ENCODE data around the gene GSTM1. TPM values are rescaled to one million over a fixed set of nuclear protein-coding genes. Genes with fewer than 3 reads are reported as not detected.

GSTM1 gene
- total and polyA plus RNA-seq, 2 donors (not counting 1 experiment from before 2014, with no cell fraction given): 38.0 TPM; not detected in 1

GRCh38 chr1:109725510-109725909 is 37.9 kb downstream of the GSTM1 start:
- Histone ChIP-seq H3K9me3 (ENCODE audit: control insufficient read depth, insufficient read depth, low read depth, low read length) (no peaks in the 10 kb centered on the region), H3K79me2 (ENCODE audit: control insufficient read depth, insufficient read depth, low read length) (no peaks in the 10 kb centered on the region), H3K36me3 (ENCODE audit: control insufficient read depth, insufficient read depth, low read length) (no peaks in the 10 kb centered on the region), H3K9ac (ENCODE audit: insufficient read depth, low read length) (no peak overlapping the region), H3K27me3 (ENCODE audit: control insufficient read depth, insufficient read depth, low read length) (peaks cover 3% of the 10 kb centered on the region), H2AFZ (ENCODE audit: low read length) (no peak overlapping the region), H4K20me1 (ENCODE audit: control insufficient read depth, extremely low read depth, insufficient read depth, low read length) (no peaks in the 10 kb centered on the region), H3K4me2 (ENCODE audit: extremely low read depth, insufficient read depth, low read length) (no peak overlapping the region), H3K4me1 (ENCODE audit: control insufficient read depth, extremely low read depth, insufficient read depth, low read length) (no peaks in the 10 kb centered on the region), H3K27ac (ENCODE audit: insufficient read depth, low read length) (no peak overlapping the region), H3K4me3 (replicated peaks in 1 of 4; ENCODE audit: control extremely low read depth in 1 of 4, insufficient read depth in 1 of 4, low read depth in 3 of 4, low read length in 4 of 4) (no peak overlapping the region)
- DNase-seq (ENCODE audit: low read depth in 2 of 2): no peak
- no peak for TF ChIP-seq CTCF (conservative IDR thresholded peaks at IDR 0.05 in 1 of 2, IDR thresholded peaks at IDR 0.05 in 1 of 2; ENCODE audit: low read depth in 1 of 2, low read length in 2 of 2)
- no peak for TF ChIP-seq EZH2 (IDR thresholded peaks at IDR 0.05; ENCODE audit: low read length, missing control alignments)

GRCh38 chr1:109726007-109726406 is 38.4 kb downstream of the GSTM1 start:
- TF ChIP-seq EZH2 (IDR thresholded peaks at IDR 0.05; ENCODE audit: low read length, missing control alignments) (no peak), CTCF (conservative IDR thresholded peaks at IDR 0.05 in 1 of 2, IDR thresholded peaks at IDR 0.05 in 1 of 2; ENCODE audit: low read depth in 1 of 2, low read length in 2 of 2) (no peak)
- Histone ChIP-seq H3K9ac (ENCODE audit: insufficient read depth, low read length) (no peak overlapping the region), H2AFZ (ENCODE audit: low read length) (no peak overlapping the region), H3K79me2 (ENCODE audit: control insufficient read depth, insufficient read depth, low read length) (no peaks in the 10 kb centered on the region), H3K27ac (ENCODE audit: insufficient read depth, low read length) (no peak overlapping the region), H3K4me1 (ENCODE audit: control insufficient read depth, extremely low read depth, insufficient read depth, low read length) (no peaks in the 10 kb centered on the region), H3K9me3 (ENCODE audit: control insufficient read depth, insufficient read depth, low read depth, low read length) (no peaks in the 10 kb centered on the region), H3K4me3 (replicated peaks in 1 of 4; ENCODE audit: control extremely low read depth in 1 of 4, insufficient read depth in 1 of 4, low read depth in 3 of 4, low read length in 4 of 4) (no peak overlapping the region), H3K27me3 (ENCODE audit: control insufficient read depth, insufficient read depth, low read length) (peaks cover 3% of the 10 kb centered on the region), H4K20me1 (ENCODE audit: control insufficient read depth, extremely low read depth, insufficient read depth, low read length) (no peaks in the 10 kb centered on the region), H3K4me2 (ENCODE audit: extremely low read depth, insufficient read depth, low read length) (no peak overlapping the region), H3K36me3 (ENCODE audit: control insufficient read depth, insufficient read depth, low read length) (no peaks in the 10 kb centered on the region)
- no peak for DNase-seq (ENCODE audit: low read depth in 2 of 2)

- H3K4me3 ChIP-seq (replicated peaks in 1 of 4; ENCODE audit: control extremely low read depth in 1 of 4, insufficient read depth in 1 of 4, low read depth in 3 of 4, low read length in 4 of 4): no peak overlapping the region
- H3K9ac ChIP-seq (ENCODE audit: insufficient read depth, low read length): no peak overlapping the region
- no peak for DNase-seq (ENCODE audit: low read depth in 2 of 2)
- H2AFZ ChIP-seq (ENCODE audit: low read length): no peak overlapping the region
- TF ChIP-seq CTCF (conservative IDR thresholded peaks at IDR 0.05 in 1 of 2, IDR thresholded peaks at IDR 0.05 in 1 of 2; ENCODE audit: low read depth in 1 of 2, low read length in 2 of 2): no peak
- TF ChIP-seq EZH2 (IDR thresholded peaks at IDR 0.05; ENCODE audit: low read length, missing control alignments): no peak
- no peak overlapping the region for H3K27ac ChIP-seq (ENCODE audit: insufficient read depth, low read length)
- H3K4me1 ChIP-seq (ENCODE audit: control insufficient read depth, extremely low read depth, insufficient read depth, low read length): no peaks in the 10 kb centered on the region
- no peaks in the 10 kb centered on the region for H3K79me2 ChIP-seq (ENCODE audit: control insufficient read depth, insufficient read depth, low read length)
- no peaks in the 10 kb centered on the region for H3K36me3 ChIP-seq (ENCODE audit: control insufficient read depth, insufficient read depth, low read length)
- H3K4me2 ChIP-seq (ENCODE audit: extremely low read depth, insufficient read depth, low read length): no peak overlapping the region
- no peaks in the 10 kb centered on the region for H3K9me3 ChIP-seq (ENCODE audit: control insufficient read depth, insufficient read depth, low read depth, low read length)
- no peaks in the 10 kb centered on the region for H4K20me1 ChIP-seq (ENCODE audit: control insufficient read depth, extremely low read depth, insufficient read depth, low read length)
- peaks cover 3% of the 10 kb centered on the region for H3K27me3 ChIP-seq (ENCODE audit: control insufficient read depth, insufficient read depth, low read length)
Measured at GRCh38 chr1:109726728-109727373, 39.2 kb downstream of the GSTM1 start.

All from fibroblast of lung (primary cell).